ENCODE measurements around the gene ACAP3. TPM values are rescaled to one million over a fixed set of nuclear protein-coding genes. Genes with fewer than 3 reads are reported as not detected.

Gene ACAP3
- total RNA-seq, 1 donor from 2014 or later: 55.2 TPM

GRCh38 chr1:1286313-1287261, 21.1 kb downstream of the ACAP3 start:
- no peaks in the 10 kb centered on the region for H3K9me3 ChIP-seq
- H3K27ac ChIP-seq: no peak overlapping the region
- ATAC-seq (no peak), DNase-seq (peak; percentile 66)
- no peaks in the 10 kb centered on the region for H3K4me1 ChIP-seq
- H3K36me3 ChIP-seq: no peaks in the 10 kb centered on the region
- TF ChIP-seq, protein P1, sequence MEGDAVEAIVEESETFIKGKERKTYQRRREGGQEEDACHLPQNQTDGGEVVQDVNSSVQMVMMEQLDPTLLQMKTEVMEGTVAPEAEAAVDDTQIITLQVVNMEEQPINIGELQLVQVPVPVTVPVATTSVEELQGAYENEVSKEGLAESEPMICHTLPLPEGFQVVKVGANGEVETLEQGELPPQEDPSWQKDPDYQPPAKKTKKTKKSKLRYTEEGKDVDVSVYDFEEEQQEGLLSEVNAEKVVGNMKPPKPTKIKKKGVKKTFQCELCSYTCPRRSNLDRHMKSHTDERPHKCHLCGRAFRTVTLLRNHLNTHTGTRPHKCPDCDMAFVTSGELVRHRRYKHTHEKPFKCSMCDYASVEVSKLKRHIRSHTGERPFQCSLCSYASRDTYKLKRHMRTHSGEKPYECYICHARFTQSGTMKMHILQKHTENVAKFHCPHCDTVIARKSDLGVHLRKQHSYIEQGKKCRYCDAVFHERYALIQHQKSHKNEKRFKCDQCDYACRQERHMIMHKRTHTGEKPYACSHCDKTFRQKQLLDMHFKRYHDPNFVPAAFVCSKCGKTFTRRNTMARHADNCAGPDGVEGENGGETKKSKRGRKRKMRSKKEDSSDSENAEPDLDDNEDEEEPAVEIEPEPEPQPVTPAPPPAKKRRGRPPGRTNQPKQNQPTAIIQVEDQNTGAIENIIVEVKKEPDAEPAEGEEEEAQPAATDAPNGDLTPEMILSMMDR (IDR thresholded peaks at IDR 0.05): no peak
- intact Hi-C loops (cut with DNase I): loop anchor here (10.0 kb wide), 1 partner anchor 162 kb away; no protein-coding TSS in a partner anchor
- H3K27me3 ChIP-seq: peaks cover 14% of the 10 kb centered on the region
- H3K4me3 ChIP-seq: no peak overlapping the region

DNA sequence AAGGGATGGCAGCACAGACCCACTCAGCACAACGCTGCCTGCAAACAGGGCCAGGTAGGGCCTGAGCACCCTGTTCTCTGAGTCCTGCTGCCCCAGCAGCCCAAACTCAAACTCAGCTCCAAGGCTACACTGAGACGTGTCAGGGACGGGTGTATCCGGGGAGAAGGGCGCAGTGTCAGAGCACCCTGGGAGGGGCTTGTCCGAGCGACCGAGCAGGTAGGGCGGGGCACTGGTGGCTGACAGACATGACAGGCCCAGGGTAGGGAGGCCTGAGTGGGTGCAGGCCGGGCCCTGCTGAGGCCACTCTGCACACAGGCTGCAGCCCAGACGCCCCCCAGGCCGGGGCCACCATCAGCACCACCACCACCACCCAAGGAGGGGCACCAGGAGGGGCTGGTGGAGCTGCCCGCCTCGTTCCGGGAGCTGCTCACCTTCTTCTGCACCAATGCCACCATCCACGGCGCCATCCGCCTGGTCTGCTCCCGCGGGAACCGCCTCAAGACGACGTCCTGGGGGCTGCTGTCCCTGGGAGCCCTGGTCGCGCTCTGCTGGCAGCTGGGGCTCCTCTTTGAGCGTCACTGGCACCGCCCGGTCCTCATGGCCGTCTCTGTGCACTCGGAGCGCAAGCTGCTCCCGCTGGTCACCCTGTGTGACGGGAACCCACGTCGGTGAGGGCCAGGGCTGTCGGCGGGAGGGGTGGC, 22.0 kb downstream of the ACAP3 start:
- Histone ChIP-seq H3K36me3 (no peaks in the 10 kb centered on the region), H3K27me3 (peaks cover 14% of the 10 kb centered on the region), H3K4me3 (no peak overlapping the region), H3K9me3 (no peaks in the 10 kb centered on the region), H3K4me1 (no peaks in the 10 kb centered on the region), H3K27ac (no peak overlapping the region)
- DNase-seq (no peak), ATAC-seq (no peak)
- TF ChIP-seq, protein P1 (IDR thresholded peaks at IDR 0.05): no peak
- intact Hi-C loops (cut with DNase I): loop anchor here (10.0 kb wide), 1 partner anchor 161 kb away; no protein-coding TSS in a partner anchor

DNA sequence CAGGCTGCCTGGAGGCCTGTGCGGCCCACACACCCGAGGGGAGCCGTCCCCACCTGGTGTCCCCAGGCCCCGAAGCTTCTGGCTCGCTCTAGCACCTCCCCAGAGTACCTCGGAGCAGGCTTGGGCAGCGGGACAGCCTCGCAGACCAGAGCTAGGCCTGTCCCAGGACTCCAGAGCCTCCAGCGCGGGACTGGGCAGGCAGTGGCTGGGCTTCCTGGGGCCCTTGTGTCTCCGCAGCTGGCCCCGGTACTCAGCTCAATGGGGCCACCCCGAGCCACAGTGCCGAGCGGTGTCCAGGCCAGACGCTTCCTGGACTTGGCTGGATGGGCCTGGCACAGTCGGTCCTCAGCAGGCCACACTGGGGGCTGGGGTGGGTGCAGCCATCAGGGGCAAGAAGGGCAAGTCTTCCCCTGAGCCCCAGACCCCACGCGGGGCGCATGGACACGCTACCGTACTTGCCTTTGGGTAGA, 22.6 kb downstream of the ACAP3 start:
- DNase-seq: no peak
- Histone ChIP-seq H3K9me3 (no peaks in the 10 kb centered on the region), H3K4me1 (no peaks in the 10 kb centered on the region), H3K27ac (no peak overlapping the region), H3K27me3 (peaks cover 14% of the 10 kb centered on the region), H3K4me3 (no peak overlapping the region), H3K36me3 (no peaks in the 10 kb centered on the region)
- intact Hi-C loops (cut with DNase I): loop anchor here (10.0 kb wide), 1 partner anchor 160 kb away; no protein-coding TSS in a partner anchor
- no peak for ATAC-seq
- TF ChIP-seq, protein P1 (IDR thresholded peaks at IDR 0.05): no peak

- TF ChIP-seq, protein P1 (IDR thresholded peaks at IDR 0.05): no peak
- ATAC-seq: no peak
Observed at GRCh38 chr1:1284221-1285101, 23.3 kb downstream of the ACAP3 start.

GRCh38 chr1:1283821-1284220, 23.9 kb downstream of the ACAP3 start:
- Histone ChIP-seq H3K27ac (no peak overlapping the region), H3K4me1 (no peaks in the 10 kb centered on the region), H3K9me3 (no peaks in the 10 kb centered on the region), H3K27me3 (peaks cover 14% of the 10 kb centered on the region), H3K36me3 (no peaks in the 10 kb centered on the region), H3K4me3 (no peak overlapping the region)
- TF ChIP-seq, protein P1 (IDR thresholded peaks at IDR 0.05): no peak
- intact Hi-C loops (cut with DNase I): loop anchor here (10.0 kb wide), 1 partner anchor 159 kb away; no protein-coding TSS in a partner anchor
- DNase-seq: no peak
- no peak for ATAC-seq

More at GRCh38 chr1:1284221-1285101, 23.3 kb downstream of the ACAP3 start:
- Histone ChIP-seq H3K4me3 (no peak overlapping the region), H3K4me1 (no peaks in the 10 kb centered on the region), H3K9me3 (no peaks in the 10 kb centered on the region), H3K36me3 (no peaks in the 10 kb centered on the region), H3K27me3 (peaks cover 14% of the 10 kb centered on the region), H3K27ac (no peak overlapping the region)
- intact Hi-C loops (cut with DNase I): loop anchor here (10.0 kb wide), 1 partner anchor 160 kb away; no protein-coding TSS in a partner anchor
- no peak for DNase-seq
